H1 (cell line): ENCODE data around the gene NCAM1. TPM values are rescaled to one million over a fixed set of nuclear protein-coding genes. Genes with fewer than 3 reads are reported as not detected.

ENCODE experiments used
- CTCF ChIA-PET: fragments of 300-600 bp; sonication (Branson Sonifier 250); formaldehyde crosslinking; loops from one replicate; lab custom pipeline; 2021; ENCODE audit not compliant: partially characterized antibody; lab: Charles Lee
- POLR2A ChIA-PET: fragments of 300-600 bp; sonication (Branson Sonifier 250); formaldehyde crosslinking; loops from one replicate; lab custom pipeline; 2021; ENCODE audit warnings: inconsistent platforms; ENCODE audit not compliant: partially characterized antibody; lab: Charles Lee
- DNase-seq, 2 experiments: peaks; one replicate each; pipeline versions ENCODE4 v3.0.0 to v3.0.0-alpha.2; 2010 to 2022; ENCODE audit warnings: low spot score in 2 of 2, low read depth in 1 of 2, mixed read lengths in 1 of 2
- FAIRE-seq: peaks from 2 replicates; lab custom pipeline; 2011; peaks lifted over from hg19 to GRCh38; lab: Jason Lieb, UNC
- H2AFZ ChIP-seq: 2 replicates; pipeline ENCODE4 v1.8.1; 2012; ENCODE audit warnings: low read length, inconsistent platforms
- H2AK5ac ChIP-seq: 2 replicates; pipeline ENCODE4 v1.6.1; 2013; ENCODE audit warnings: low read depth, low read length
- H2BK120ac ChIP-seq: replicated peaks from 2 replicates; pipeline ENCODE3; 2013; ENCODE audit warnings: low read depth, low read length, inconsistent platforms
- H2BK12ac ChIP-seq: 2 replicates; pipeline ENCODE4 v1.6.1; 2013; ENCODE audit warnings: low read depth, low read length
- H2BK15ac ChIP-seq: 2 replicates; pipeline ENCODE4 v1.6.1; 2013; ENCODE audit warnings: low read length
- H2BK20ac ChIP-seq: 2 replicates; pipeline ENCODE4 v1.6.1; 2013; ENCODE audit warnings: low read length
- H2BK5ac ChIP-seq: 2 replicates; pipeline ENCODE4 v1.6.1; 2013; ENCODE audit warnings: low read depth, low read length
- H3K14ac ChIP-seq: 2 replicates; pipeline ENCODE4 v1.6.1; 2013; ENCODE audit warnings: inconsistent platforms; ENCODE audit not compliant: insufficient read length
- H3K18ac ChIP-seq: 2 replicates; pipeline ENCODE4 v1.6.1; 2013; ENCODE audit warnings: low read length; ENCODE audit errors: extremely low read depth
- H3K23ac ChIP-seq: 2 replicates; pipeline ENCODE4 v1.6.1; 2013; ENCODE audit warnings: inconsistent platforms; ENCODE audit not compliant: insufficient read length
- H3K23me2 ChIP-seq: 2 replicates; pipeline ENCODE4 v1.6.1; 2013; ENCODE audit warnings: low read depth, low read length
- H3K27ac ChIP-seq: 2 replicates; pipeline ENCODE4 v1.6.1; 2011; ENCODE audit warnings: low read depth, low read length, inconsistent platforms
- H3K27me3 ChIP-seq, 4 experiments: replicated peaks in 1 of 4; 1 replicate in 1 of 4; 2 replicates in 3 of 4; pipeline versions ENCODE4 v1.6.1 to v1.8.1; 2011 to 2013; ENCODE audit warnings: low read length in 3 of 4, mild to moderate bottlenecking in 3 of 4, inconsistent platforms in 2 of 4, mixed read lengths in 2 of 4, moderate library complexity in 1 of 4; ENCODE audit not compliant: control insufficient read depth in 3 of 4, insufficient read depth in 3 of 4; ENCODE audit errors: extremely low read depth in 1 of 4
- H3K36me3 ChIP-seq, 4 experiments: 2 replicates each; pipeline versions ENCODE4 v1.6.1 to v1.8.1; 2011 to 2013; ENCODE audit warnings: mild to moderate bottlenecking in 4 of 4, low read length in 3 of 4, moderate library complexity in 2 of 4, control low read depth in 1 of 4, inconsistent platforms in 1 of 4; ENCODE audit not compliant: insufficient read depth in 4 of 4, control insufficient read depth in 2 of 4
- H3K4ac ChIP-seq: replicated peaks from 2 replicates; pipeline ENCODE3; 2013; ENCODE audit warnings: low read length, low read depth, mixed read lengths, inconsistent platforms; ENCODE audit not compliant: insufficient read length
- H3K4me1 ChIP-seq, 4 experiments: replicated peaks in 1 of 4; 1 replicate in 1 of 4; 2 replicates in 3 of 4; pipeline versions ENCODE4 v1.6.1 to v1.8.1; 2011 to 2013; ENCODE audit warnings: low read length in 3 of 4, inconsistent platforms in 2 of 4, mixed read lengths in 1 of 4; ENCODE audit not compliant: insufficient read depth in 4 of 4, control insufficient read depth in 3 of 4
- H3K4me2 ChIP-seq, 2 experiments: 2 replicates each; pipeline versions ENCODE4 v1.6.1 to v1.8.1; 2011 to 2013; ENCODE audit warnings: low read depth in 2 of 2, low read length in 2 of 2, control low read depth in 1 of 2, inconsistent platforms in 1 of 2, mild to moderate bottlenecking in 1 of 2; ENCODE audit not compliant: insufficient read depth in 1 of 2
- H3K4me3 ChIP-seq, 4 experiments: fragments of 200-600, 300-600 bp in 1 of 4; sonication (generic), shearing (Covaris generic), sonication (Bioruptor Twin) in 1 of 4; 2 replicates each; pipeline versions ENCODE4 v1.5.1 to v1.8.1; 2011 to 2016; ENCODE audit warnings: low read length in 4 of 4, low read depth in 3 of 4, control low read depth in 2 of 4, inconsistent platforms in 2 of 4, mild to moderate bottlenecking in 2 of 4, mixed read lengths in 1 of 4, moderate library complexity in 1 of 4; ENCODE audit not compliant: insufficient read depth in 2 of 4; ENCODE audit errors: extremely low read depth in 1 of 4
- H3K56ac ChIP-seq: replicated peaks from 2 replicates; pipeline ENCODE3; 2013; ENCODE audit warnings: low read depth, mild to moderate bottlenecking, mixed read lengths, low read length, inconsistent platforms; ENCODE audit not compliant: insufficient read length
- H3K79me1 ChIP-seq: 2 replicates; pipeline ENCODE4 v1.6.1; 2013; ENCODE audit warnings: low read depth, low read length, control low read depth
- H3K79me2 ChIP-seq, 2 experiments: 2 replicates each; pipeline versions ENCODE4 v1.6.1 to v1.8.1; 2012 to 2013; ENCODE audit warnings: low read length in 2 of 2, mild to moderate bottlenecking in 2 of 2, inconsistent platforms in 1 of 2; ENCODE audit not compliant: insufficient read depth in 2 of 2, control insufficient read depth in 1 of 2
- H3K9ac ChIP-seq, 4 experiments: replicated peaks in 1 of 4; 1 replicate in 1 of 4; 2 replicates in 3 of 4; pipeline versions ENCODE4 v1.6.1 to v1.8.1; 2011 to 2013; ENCODE audit warnings: low read depth in 3 of 4, low read length in 3 of 4, control low read depth in 2 of 4, mild to moderate bottlenecking in 2 of 4, moderate library complexity in 2 of 4, inconsistent platforms in 1 of 4; ENCODE audit errors: extremely low read depth in 1 of 4
- H3K9me3 ChIP-seq, 2 experiments: 2 replicates each; pipeline versions ENCODE4 v1.6.1 to v1.8.1; 2012 to 2013; ENCODE audit warnings: mild to moderate bottlenecking in 2 of 2, moderate library complexity in 2 of 2, control low read depth in 1 of 2, inconsistent platforms in 1 of 2, low read depth in 1 of 2, low read length in 1 of 2, mixed read lengths in 1 of 2; ENCODE audit not compliant: insufficient read depth in 2 of 2
- H4K20me1 ChIP-seq, 2 experiments: replicated peaks in 1 of 2; 2 replicates each; pipeline versions ENCODE3 to v1.8.1; 2011 to 2013; ENCODE audit warnings: inconsistent platforms in 2 of 2, low read length in 2 of 2, mild to moderate bottlenecking in 1 of 2; ENCODE audit not compliant: insufficient read depth in 2 of 2, control insufficient read depth in 1 of 2
- H4K5ac ChIP-seq: 2 replicates; pipeline ENCODE4 v1.6.1; 2013; ENCODE audit warnings: low read length, low read depth, mixed read lengths, inconsistent platforms; ENCODE audit not compliant: insufficient read length
- H4K8ac ChIP-seq: 2 replicates; pipeline ENCODE4 v1.8.0; 2013; ENCODE audit warnings: mild to moderate bottlenecking, moderate library complexity, low read length, inconsistent platforms; ENCODE audit not compliant: insufficient read depth; ENCODE audit errors: extremely low read depth
- H4K91ac ChIP-seq: replicated peaks from 2 replicates; pipeline ENCODE3; 2013; ENCODE audit warnings: low read length, mixed read lengths, inconsistent platforms; ENCODE audit not compliant: insufficient read length
- ATF2 ChIP-seq: IDR thresholded peaks from 2 replicates; pipeline ENCODE4 v1.6.1; 2012; ENCODE audit warnings: low read length, inconsistent platforms
- CHD1 ChIP-seq: IDR thresholded peaks from 2 replicates; pipeline ENCODE4 v1.6.1; 2012; ENCODE audit warnings: low read depth, low read length, improper control_type of control experiment
- EGR1 ChIP-seq: IDR thresholded peaks from 2 replicates; pipeline ENCODE4 v1.6.1; 2011; ENCODE audit warnings: low read depth, low read length, borderline replicate concordance
- GTF2F1 ChIP-seq: IDR thresholded peaks from 2 replicates; pipeline ENCODE4 v1.6.1; 2012; ENCODE audit warnings: low read depth, low read length, improper control_type of control experiment, borderline replicate concordance
- JUND ChIP-seq: IDR thresholded peaks from 2 replicates; pipeline ENCODE4 v1.6.1; 2011; ENCODE audit warnings: mild to moderate bottlenecking, improper control_type of control experiment, low read length
- KDM1A ChIP-seq: fragments of 200-600, 300-600 bp; sonication (generic); IDR thresholded peaks from 2 replicates; pipeline ENCODE4 v1.7.1; 2016; ENCODE audit warnings: mild to moderate bottlenecking, low read length, borderline replicate concordance
- MAX ChIP-seq: IDR thresholded peaks from 2 replicates; pipeline ENCODE4 v1.6.1; 2012; ENCODE audit warnings: inconsistent platforms
- PHF8 ChIP-seq: fragments of 200-600 bp; sonication (generic); conservative IDR thresholded peaks from 2 replicates; pipeline ENCODE4 v1.7.1; 2012; ENCODE audit warnings: low read depth, mild to moderate bottlenecking, inconsistent platforms, low read length, moderate library complexity
- POLR2A ChIP-seq, 2 experiments: IDR thresholded peaks; 1 replicate in 1 of 2; 2 replicates in 1 of 2; pipeline ENCODE4 v1.6.1; 2011; ENCODE audit warnings: low read depth in 2 of 2, low read length in 2 of 2, mild to moderate bottlenecking in 2 of 2; ENCODE audit errors: control extremely low read depth in 1 of 2
- RFX5 ChIP-seq: IDR thresholded peaks from 2 replicates; pipeline ENCODE4 v1.6.1; 2011; ENCODE audit warnings: low read depth, low read length, improper control_type of control experiment, borderline replicate concordance
- SIN3A ChIP-seq, 2 experiments: IDR thresholded peaks in 1 of 2; conservative IDR thresholded peaks in 1 of 2; 2 replicates each; pipeline ENCODE4 v1.6.1; 2011 to 2012; ENCODE audit warnings: low read length in 2 of 2, improper control_type of control experiment in 1 of 2, low read depth in 1 of 2, mild to moderate bottlenecking in 1 of 2
- WGBS, 2 experiments: shearing (Covaris generic) in 1 of 2; methylation state at CpG; one replicate each; pipeline versions ENCODE4 v1.1.6 to v1.1.7; 2013 to 2015; ENCODE audit warnings: low lambda C conversion rate in 2 of 2, mixed read lengths in 2 of 2, inconsistent platforms in 1 of 2, low coverage in 1 of 2, missing lambda C conversion rate in 1 of 2; ENCODE audit not compliant: insufficient replicate concordance in 2 of 2, insufficient coverage in 1 of 2, insufficient read length in 1 of 2; ENCODE audit errors: extremely low coverage in 1 of 2, missing lambda C conversion rate in 1 of 2; 5-methylcytosine and 5-hydroxymethylcytosine counted together
- polyA plus RNA-seq, 7 experiments: library from polyadenylated mRNA; depleted of rRNA in 3 of 7; stranded (reverse) in 5 of 7; unstranded in 2 of 7; fragments of >200 nt in 5 of 7; fragments of 200-250 nt in 2 of 7; gene quantifications; 1 replicate in 5 of 7; 2 replicates in 1 of 7; 4 replicates in 1 of 7; pipeline versions ENCODE4 v1.2.1 to v1.2.3, GENCODE V29; 2011 to 2013; ENCODE audit warnings: missing spikeins in 2 of 7, mixed read lengths in 2 of 7
- total RNA-seq: library from RNA; stranded (reverse); fragmentation: NEBNext Ultra II Directional; extraction: Animal tissue kit (Norgen Biotek cat#: 25700); gene quantifications from 2 replicates; pipeline ENCODE4 v1.2.1, GENCODE V29; 2021

Gene NCAM1
- total and polyA plus RNA-seq, 2 of the 8 experiments (the other 6 are each of a cell fraction or from before 2014, with no cell fraction given): 3.1 to 4.3 TPM

GRCh38 chr11:113046866-113047265, 85.6 kb downstream of the NCAM1 start:
- H3K9me3 ChIP-seq: no peaks in the 10 kb centered on the region
- no peak overlapping the region for H3K14ac ChIP-seq
- no peak overlapping the region for H3K23ac ChIP-seq
- no peaks in the 10 kb centered on the region for H3K27me3 ChIP-seq
- no peak overlapping the region for H4K8ac ChIP-seq
- no peak overlapping the region for H2AK5ac ChIP-seq
- no peak overlapping the region for H3K4ac ChIP-seq
- H3K9ac ChIP-seq: no peak overlapping the region
- CTCF ChIA-PET: interaction anchor here (0.9 kb wide), 1 partner anchor 13 kb away, joined by 3 read pairs; no protein-coding TSS in a partner anchor
- no peak overlapping the region for H3K27ac ChIP-seq
- WGBS, 2 experiments: 83% methylated on average over 2 of the region's 2 CpGs; no CpG with 5 or more reads in 1 of the 2 experiments
- no peak overlapping the region for H3K56ac ChIP-seq
- no peak for FAIRE-seq
- H3K79me2 ChIP-seq: no peaks in the 10 kb centered on the region
- H2BK20ac ChIP-seq: no peak overlapping the region
- H3K23me2 ChIP-seq: no peaks in the 10 kb centered on the region
- no peak overlapping the region for H2BK120ac ChIP-seq
- no peak overlapping the region for H2BK5ac ChIP-seq
- no peak overlapping the region for H2BK12ac ChIP-seq
- POLR2A ChIA-PET: no interaction called here
- no peak for DNase-seq
- no peaks in the 10 kb centered on the region for H3K79me1 ChIP-seq
- no peak overlapping the region for H3K4me2 ChIP-seq
- no peak overlapping the region for H4K91ac ChIP-seq
- no peak overlapping the region for H2BK15ac ChIP-seq
- no peak overlapping the region for H2AFZ ChIP-seq
- H3K18ac ChIP-seq: no peak overlapping the region
- H3K4me3 ChIP-seq: no peak overlapping the region
- no peak overlapping the region for H4K5ac ChIP-seq
- no peaks in the 10 kb centered on the region for H3K36me3 ChIP-seq
- H3K4me1 ChIP-seq: peaks cover 0 to 8% (median 1%) of the 10 kb centered on the region in 4 experiments; a peak in 3 of 7 replicates
- no peaks in the 10 kb centered on the region for H4K20me1 ChIP-seq
- no peak for TF ChIP-seq PHF8
- TF ChIP-seq CHD1: no peak
- no peak for TF ChIP-seq EGR1
- no peak for TF ChIP-seq GTF2F1
- no peak for TF ChIP-seq POLR2A (IDR thresholded peaks at IDR 0.05; ENCODE audit: control extremely low read depth in 1 of 2, low read depth in 2 of 2, low read length in 2 of 2)
- TF ChIP-seq MAX: no peak
- no peak for TF ChIP-seq SIN3A (conservative IDR thresholded peaks at IDR 0.05 in 1 of 2, IDR thresholded peaks at IDR 0.05 in 1 of 2; ENCODE audit: low read depth in 1 of 2, low read length in 2 of 2)
- no peak for TF ChIP-seq KDM1A
- TF ChIP-seq ATF2: no peak
- TF ChIP-seq JUND: no peak
- no peak for TF ChIP-seq RFX5
